ENCODE results near the gene RGS7.
"Not testable (repeated sequence)": the region's sequence is repeated elsewhere in the genome, so short reads cannot be mapped to it uniquely, and the experiment has no call there.

The RGS7 gene

GRCh38 chr1:241271427-241271826 lies 85.6 kb downstream of the RGS7 start:
- no peak for DNase-seq (ENCODE audit: low read depth in 3 of 3)

- DNase-seq (ENCODE audit: low read depth in 3 of 3) = no peak
Measured at GRCh38 chr1:241270016-241270415, 87.0 kb downstream of the RGS7 start.

DNA sequence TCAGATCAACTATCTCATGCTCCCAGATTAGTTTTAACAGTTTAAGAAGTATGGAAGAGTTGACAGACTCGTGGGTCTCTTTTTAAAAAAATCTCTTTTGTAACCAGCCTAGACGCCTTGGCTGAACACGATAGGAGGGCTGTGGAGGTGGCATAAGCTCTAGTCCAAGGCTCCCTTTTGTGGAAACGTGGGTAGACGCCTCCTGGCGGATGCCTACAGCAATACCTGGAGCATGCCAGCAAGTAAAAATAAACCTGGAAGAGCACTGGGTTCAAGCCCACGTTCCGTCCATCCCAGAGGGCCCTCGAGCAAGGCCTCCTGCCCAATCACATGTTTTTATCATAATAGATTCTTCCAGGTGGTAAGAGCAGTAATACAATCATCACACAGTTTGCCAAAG lies 87.9 kb downstream of the RGS7 start:
- DNase-seq (ENCODE audit: low read depth in 3 of 3) = no peak

DNA sequence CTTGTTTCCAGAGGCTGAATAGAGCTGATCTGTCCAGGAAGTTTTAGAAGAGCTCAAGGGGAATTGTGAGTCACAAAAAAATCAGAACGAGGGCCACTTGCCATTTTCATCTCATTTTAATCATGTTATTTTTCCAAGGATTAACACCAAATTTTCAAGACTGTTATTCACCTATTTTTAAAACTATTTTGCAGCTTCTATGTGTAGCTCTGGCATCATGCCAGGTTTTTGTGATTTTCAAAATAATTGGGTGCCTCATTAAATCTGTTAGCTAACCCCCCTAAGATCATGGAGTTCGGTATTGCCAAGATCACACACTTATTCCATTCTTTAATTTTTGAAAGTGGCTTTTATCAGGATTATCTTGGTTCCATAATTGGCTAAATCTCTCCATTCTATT lies 90.9 kb downstream of the RGS7 start:
- no peak for DNase-seq (ENCODE audit: low read depth in 3 of 3)

DNA sequence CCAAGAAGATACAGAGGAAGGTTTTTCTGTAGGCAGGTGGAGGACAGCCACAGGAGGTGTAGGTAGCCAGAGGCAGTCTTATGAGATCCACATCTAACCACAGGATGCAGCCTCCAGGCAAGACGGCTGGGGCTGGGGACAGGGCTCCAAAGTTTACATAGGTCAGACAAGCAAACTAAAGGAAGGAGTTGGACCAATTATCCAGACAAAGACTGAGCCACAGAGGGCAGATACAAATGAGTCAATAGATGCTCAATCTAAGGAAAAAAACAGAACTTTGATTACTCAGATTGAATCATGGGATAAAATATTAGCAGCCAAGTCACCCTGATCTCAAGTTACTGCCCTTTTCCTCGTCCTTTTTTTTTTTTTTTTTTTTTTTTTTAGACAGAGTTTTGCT lies 91.6 kb downstream of the RGS7 start:
- DNase-seq (ENCODE audit: low read depth in 3 of 3) = no peak

DNA sequence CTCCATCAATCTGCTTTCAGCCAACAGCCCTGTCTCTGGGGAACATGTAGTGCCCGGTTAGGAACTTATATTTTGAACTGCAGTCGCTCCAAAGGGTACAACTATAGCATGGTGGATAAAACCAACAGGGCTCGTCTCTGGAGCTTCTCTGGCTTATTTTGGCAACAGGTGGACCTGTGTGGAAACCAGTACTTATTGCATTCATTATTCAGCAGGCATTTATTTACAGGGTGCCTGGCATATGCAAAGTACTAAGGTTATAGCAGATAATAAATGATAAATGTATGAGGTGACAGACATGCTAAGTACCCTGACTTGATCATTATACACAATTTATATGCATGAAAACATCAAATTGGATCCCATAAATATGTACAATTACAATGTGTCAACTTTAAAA lies 93.7 kb downstream of the RGS7 start:
- DNase-seq (ENCODE audit: low read depth in 3 of 3) = no peak

DNA sequence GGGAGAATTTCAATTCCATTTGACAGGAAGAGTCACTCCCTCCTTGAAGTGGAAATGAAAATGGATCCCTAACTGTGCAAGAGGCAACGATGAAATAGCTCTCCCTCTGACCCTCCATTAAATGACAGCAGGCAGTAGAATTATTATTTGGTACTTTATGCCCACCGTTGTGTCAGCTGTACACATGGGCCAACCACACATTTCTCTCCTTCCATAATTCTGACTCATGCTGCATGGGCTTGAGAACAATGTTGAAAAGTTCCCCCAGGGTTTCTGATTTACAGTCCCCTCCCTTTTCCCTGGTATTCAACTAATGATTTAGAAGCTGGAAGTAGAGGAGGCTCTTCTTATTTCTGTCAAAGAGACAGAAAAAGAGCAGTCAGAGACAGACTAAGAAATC lies 103.5 kb downstream of the RGS7 start:
- DNase-seq (ENCODE audit: low read depth in 3 of 3) = no peak

- DNase-seq (ENCODE audit: low read depth in 3 of 3) = no peak
Measured at GRCh38 chr1:241250465-241250864, 106.5 kb downstream of the RGS7 start.

DNA sequence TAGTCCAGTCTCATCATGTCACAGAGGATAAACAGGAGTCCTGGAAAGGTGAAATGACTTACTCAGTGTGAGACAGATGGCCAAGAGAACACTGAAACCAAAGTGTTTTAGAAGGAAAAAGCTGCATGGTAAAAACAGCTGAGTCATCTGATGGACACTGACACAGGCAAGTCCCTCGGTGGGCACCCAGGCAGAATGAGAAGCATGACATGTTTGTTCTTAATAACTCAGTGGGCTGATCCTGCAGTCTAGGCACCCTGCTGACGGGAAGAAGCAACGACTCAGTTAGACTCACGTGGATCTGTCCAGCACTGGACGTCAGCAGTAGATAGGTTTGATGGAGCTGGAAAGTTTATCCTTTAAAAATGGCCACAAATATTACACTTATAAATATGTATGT lies 116.9 kb downstream of the RGS7 start:
- no peak for DNase-seq (ENCODE audit: low read depth in 3 of 3)

GRCh38 chr1:241237873-241238272 lies 119.1 kb downstream of the RGS7 start:
- no peak for DNase-seq (ENCODE audit: low read depth in 3 of 3)

DNA sequence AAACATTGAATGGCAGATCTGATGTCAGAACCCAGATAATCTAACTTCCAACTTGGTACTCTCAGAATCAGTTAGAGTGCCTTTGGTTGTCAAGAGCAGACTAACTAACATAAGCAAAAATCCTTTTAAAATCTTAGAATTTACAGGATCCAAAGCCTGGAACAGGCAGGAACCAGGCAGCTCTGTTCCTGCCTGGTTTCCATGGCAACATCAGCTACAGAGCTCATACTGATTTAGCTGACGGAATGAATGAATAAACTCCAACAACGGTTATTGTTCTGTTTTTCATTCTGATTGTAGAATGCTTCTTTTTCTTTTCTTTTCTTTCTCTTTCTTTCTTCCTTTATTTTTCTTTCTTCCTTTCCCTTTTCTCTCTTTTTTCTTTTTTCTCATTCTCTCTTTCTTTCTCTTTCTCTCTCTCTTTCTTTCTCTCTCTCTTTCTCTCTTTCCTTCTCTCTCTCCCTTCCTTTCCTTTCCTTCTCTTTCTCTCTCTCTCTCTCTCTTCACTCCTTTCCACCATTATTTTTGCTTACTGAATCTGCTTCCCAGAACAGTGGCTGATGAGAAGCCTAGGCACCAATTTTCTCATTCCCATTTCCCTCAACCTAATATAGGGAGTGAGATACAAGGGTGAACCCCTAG lies 121.6 kb downstream of the RGS7 start:
- no peak for DNase-seq (ENCODE audit: low read depth in 3 of 3)

- no peak for DNase-seq (ENCODE audit: low read depth in 3 of 3)
Measured at GRCh38 chr1:241229711-241230110, 127.3 kb downstream of the RGS7 start.

GRCh38 chr1:241229216-241229615 lies 127.8 kb downstream of the RGS7 start:
- no peak for DNase-seq (ENCODE audit: low read depth in 3 of 3)

GRCh38 chr1:241228339-241228738 lies 128.7 kb downstream of the RGS7 start:
- no peak for DNase-seq (ENCODE audit: low read depth in 3 of 3)

DNA sequence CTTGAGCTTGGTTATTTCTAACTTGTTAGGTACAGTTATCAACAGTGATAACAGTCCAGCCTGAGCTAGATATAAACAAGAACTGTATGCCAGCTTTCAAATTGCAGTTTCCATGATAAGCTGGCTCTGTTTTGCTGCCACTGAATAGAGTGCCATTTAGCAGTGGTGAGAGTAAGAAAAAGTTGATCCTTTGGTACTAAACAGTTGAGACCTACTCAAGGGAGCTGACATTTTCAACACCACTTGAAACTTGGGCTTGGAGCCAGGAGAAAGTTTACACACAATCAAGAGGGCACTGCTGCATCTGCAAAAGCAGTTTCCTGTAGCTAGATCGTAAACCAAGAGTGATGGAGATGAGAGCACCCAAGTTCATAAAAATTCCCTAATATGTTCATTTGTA lies 131.3 kb downstream of the RGS7 start:
- no peak for DNase-seq (ENCODE audit: low read depth in 3 of 3)

DNA sequence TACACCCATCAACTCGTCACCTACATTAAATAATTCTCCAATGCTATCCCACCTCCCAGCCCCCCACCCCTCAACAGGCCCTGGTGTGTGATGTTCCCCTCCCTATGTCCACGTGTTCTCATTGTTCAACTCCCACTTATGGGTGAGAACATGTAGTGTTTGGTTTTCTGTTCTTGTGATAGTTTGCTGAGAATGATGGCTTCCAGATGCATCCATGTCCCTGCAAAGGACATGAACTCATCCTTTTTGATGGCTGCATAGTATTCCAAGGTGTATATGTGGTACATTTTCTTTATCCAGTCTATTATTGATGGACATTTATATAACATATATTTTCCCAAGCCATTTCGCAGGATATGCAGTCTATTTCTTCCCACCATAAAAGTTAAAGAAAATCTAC lies 132.8 kb downstream of the RGS7 start:
- not testable (repeated sequence) for DNase-seq (ENCODE audit: low read depth in 3 of 3)

DNA sequence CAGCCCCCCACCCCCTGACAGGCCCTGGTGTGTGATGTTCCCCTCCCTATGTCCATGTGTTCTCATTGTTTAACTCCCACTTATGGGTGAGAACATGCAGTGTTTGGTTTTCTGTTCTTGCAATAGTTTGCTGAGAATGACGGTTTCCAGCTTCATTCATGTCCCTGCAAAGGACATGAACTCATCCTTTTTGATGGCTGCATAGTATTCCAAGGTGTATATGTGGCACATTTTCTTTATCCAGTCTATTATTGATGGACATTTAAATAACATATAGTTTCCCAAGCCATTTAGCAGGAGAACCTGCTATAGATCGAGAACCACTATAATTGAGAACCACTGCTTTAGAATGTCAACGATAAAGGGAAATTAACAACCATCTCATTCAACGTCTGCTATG lies 134.2 kb downstream of the RGS7 start:
- DNase-seq (ENCODE audit: low read depth in 3 of 3) = not testable (repeated sequence)

DNA sequence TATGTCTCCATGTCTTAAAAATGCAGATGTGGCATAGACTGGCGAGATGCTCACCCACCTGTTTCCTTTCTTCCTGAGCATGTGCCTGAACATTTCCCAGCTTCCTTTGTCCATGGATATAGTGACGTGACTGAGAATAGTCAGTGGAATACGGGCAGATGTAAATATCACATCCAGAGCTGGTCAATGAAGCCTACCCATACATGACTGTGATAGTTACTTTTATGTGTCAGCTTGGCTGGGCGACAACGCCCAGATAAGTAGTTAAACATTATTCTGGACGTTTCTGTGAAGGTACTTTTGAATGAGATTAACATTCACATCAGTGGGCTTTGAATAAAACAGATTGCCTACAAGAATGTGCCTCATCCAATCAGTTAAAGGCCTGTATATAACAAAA lies 135.7 kb downstream of the RGS7 start:
- DNase-seq (ENCODE audit: low read depth in 3 of 3) = no peak

DNA sequence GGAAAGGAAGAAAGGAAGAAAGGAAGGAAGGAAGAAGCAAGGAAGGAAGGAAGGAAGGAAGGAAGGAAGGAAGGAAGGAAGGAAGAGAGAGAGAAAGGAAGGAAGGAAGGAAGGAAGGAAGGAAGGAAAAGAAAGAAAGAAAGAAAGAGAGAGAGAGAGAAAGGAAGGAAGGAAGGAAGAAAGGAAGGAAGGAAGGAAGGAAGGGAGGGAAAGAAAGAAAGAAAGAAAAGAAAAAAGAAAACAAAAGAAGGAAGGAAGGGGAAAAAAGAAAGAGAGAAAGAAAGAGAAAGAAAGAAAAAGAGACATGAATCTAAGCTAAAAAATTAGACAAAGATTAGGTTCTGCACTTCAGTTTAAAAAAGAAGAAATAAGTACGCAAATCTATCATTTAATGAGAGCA lies 136.1 kb downstream of the RGS7 start:
- DNase-seq (ENCODE audit: low read depth in 3 of 3) = not testable (repeated sequence)

- DNase-seq (ENCODE audit: low read depth in 3 of 3) = no peak
Measured at GRCh38 chr1:241219449-241219848, 137.6 kb downstream of the RGS7 start.

DNA sequence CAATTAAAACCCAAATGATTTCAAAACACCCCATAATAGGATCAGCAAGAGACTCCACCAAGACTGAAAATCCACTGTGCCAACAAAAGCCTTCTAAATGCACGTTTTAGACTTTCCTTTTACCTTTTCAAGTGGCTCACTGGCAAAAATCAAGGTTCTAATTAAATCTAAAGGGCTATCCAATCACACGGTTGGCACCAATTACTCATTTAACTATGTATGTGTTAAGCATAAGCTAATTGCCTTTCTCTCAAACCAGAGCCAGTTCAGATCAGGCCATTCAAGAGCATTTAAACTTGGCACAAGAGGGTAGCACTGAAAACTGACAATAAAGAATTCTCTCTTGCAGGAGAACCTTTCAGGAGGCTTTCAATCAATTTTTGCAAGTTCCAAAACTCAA lies 139.5 kb downstream of the RGS7 start:
- no peak for DNase-seq (ENCODE audit: low read depth in 3 of 3)

- DNase-seq (ENCODE audit: low read depth in 3 of 3) = no peak
Measured at GRCh38 chr1:241215683-241216082, 141.3 kb downstream of the RGS7 start.

DNA sequence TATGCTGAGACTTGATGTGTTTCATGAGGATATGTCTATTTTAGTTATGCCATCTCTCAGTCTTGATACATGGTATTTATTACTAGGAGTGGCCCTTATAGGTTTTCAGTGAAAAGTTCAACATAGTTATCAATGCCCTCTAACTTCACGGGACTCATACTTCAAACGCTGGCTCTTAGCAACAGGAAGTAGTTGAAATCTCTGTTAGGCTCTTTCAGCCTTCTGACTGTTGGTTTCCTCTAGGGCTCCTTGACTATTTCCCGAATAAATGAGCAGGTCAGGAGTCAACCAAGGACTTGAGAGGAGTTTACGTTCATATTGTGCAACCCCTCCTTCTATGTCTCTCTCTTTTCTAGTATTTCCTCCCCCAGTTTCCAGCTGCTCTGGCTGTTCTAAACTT lies 141.8 kb downstream of the RGS7 start:
- no peak for DNase-seq (ENCODE audit: low read depth in 3 of 3)

- DNase-seq (ENCODE audit: low read depth in 3 of 3) = no peak
Measured at GRCh38 chr1:241213139-241213538, 143.9 kb downstream of the RGS7 start.
